CD14-positive monocyte (primary cell): Measurements from ENCODE around the gene RINL. TPM values are rescaled to one million over a fixed set of nuclear protein-coding genes. Genes with fewer than 3 reads are reported as not detected.

ENCODE experiments used
- DNase-seq, 3 donors: peaks; one replicate each; pipeline ENCODE4 v3.0.0-alpha.2; 2011 to 2022
- H2AFZ ChIP-seq: 2 replicates; pipeline ENCODE4 v1.6.0; 2012; ENCODE audit warnings: mild to moderate bottlenecking, low read depth, low read length, inconsistent platforms; ENCODE audit not compliant: insufficient read depth, poor library complexity, severe bottlenecking
- H3K27ac ChIP-seq, 2 donors: 1 replicate in 1 of 2; 2 replicates in 1 of 2; pipeline ENCODE4 v1.5.1; 2012 to 2013; ENCODE audit warnings: low read length in 2 of 2, control low read depth in 1 of 2, inconsistent platforms in 1 of 2, low read depth in 1 of 2, mild to moderate bottlenecking in 1 of 2
- H3K27me3 ChIP-seq, 2 donors: one replicate each; pipeline versions ENCODE4 v1.6.0 to v1.6.1; 2011 to 2013; ENCODE audit warnings: low read length in 2 of 2; ENCODE audit not compliant: control insufficient read depth in 2 of 2, insufficient read depth in 2 of 2
- H3K36me3 ChIP-seq, 2 donors: replicated peaks in 1 of 2; 1 replicate in 1 of 2; 2 replicates in 1 of 2; pipeline versions ENCODE4 v1.5.1 to v1.6.1; 2012 to 2013; ENCODE audit warnings: low read length in 2 of 2, control low read depth in 1 of 2, inconsistent platforms in 1 of 2, mild to moderate bottlenecking in 1 of 2; ENCODE audit not compliant: insufficient read depth in 2 of 2, control insufficient read depth in 1 of 2
- H3K4me1 ChIP-seq, 2 donors: 1 replicate in 1 of 2; 2 replicates in 1 of 2; pipeline versions ENCODE4 v1.5.1 to v1.6.1; 2012 to 2013; ENCODE audit warnings: low read length in 2 of 2, control low read depth in 1 of 2, inconsistent platforms in 1 of 2, mild to moderate bottlenecking in 1 of 2, moderate library complexity in 1 of 2; ENCODE audit not compliant: insufficient read depth in 2 of 2, control insufficient read depth in 1 of 2
- H3K4me2 ChIP-seq: replicated peaks from 2 replicates; pipeline ENCODE3; 2012; ENCODE audit warnings: low read length, moderate library complexity, mild to moderate bottlenecking; ENCODE audit not compliant: poor library complexity, severe bottlenecking; ENCODE audit errors: extremely low read depth
- H3K4me3 ChIP-seq, 3 experiments: fragments of 200-600 bp in 1 of 3; sonication (generic) in 1 of 3; replicated peaks in 1 of 3; 1 replicate in 2 of 3; 2 replicates in 1 of 3; pipeline ENCODE4 v1.5.1; 2011 to 2013; ENCODE audit warnings: low read length in 3 of 3, mild to moderate bottlenecking in 3 of 3, control low read depth in 2 of 3, low read depth in 2 of 3, inconsistent platforms in 1 of 3, moderate library complexity in 1 of 3
- H3K79me2 ChIP-seq: 2 replicates; pipeline ENCODE4 v1.6.0; 2012; ENCODE audit warnings: mild to moderate bottlenecking, control low read depth, inconsistent platforms, low read length, moderate library complexity; ENCODE audit not compliant: insufficient read depth
- H3K9ac ChIP-seq: 2 replicates; pipeline ENCODE4 v1.6.0; 2017; ENCODE audit warnings: low read length, mild to moderate bottlenecking; ENCODE audit not compliant: insufficient read depth, poor library complexity, severe bottlenecking
- H3K9me3 ChIP-seq, 2 donors: replicated peaks in 1 of 2; 1 replicate in 1 of 2; 2 replicates in 1 of 2; pipeline versions ENCODE4 v1.5.1 to v1.6.1; 2012 to 2013; ENCODE audit warnings: low read length in 2 of 2, control low read depth in 1 of 2; ENCODE audit not compliant: control insufficient read depth in 1 of 2, insufficient read depth in 1 of 2
- H4K20me1 ChIP-seq: 2 replicates; pipeline ENCODE4 v1.6.0; 2012; ENCODE audit warnings: mild to moderate bottlenecking, low read length, control low read depth, moderate library complexity; ENCODE audit not compliant: insufficient read depth
- H3K27ac Mint-ChIP-seq, 7 donors: one replicate each; pipeline ENCODE4 v1.8.0; 2020; ENCODE audit warnings: mild to moderate bottlenecking in 7 of 7, mixed read lengths in 7 of 7, moderate library complexity in 6 of 7, inconsistent platforms in 2 of 7
- H3K27me3 Mint-ChIP-seq, 3 donors: one replicate each; pipeline ENCODE4 v1.8.0; 2021 to 2022; ENCODE audit warnings: low read depth in 3 of 3, mild to moderate bottlenecking in 3 of 3, mixed read lengths in 3 of 3, moderate library complexity in 3 of 3, inconsistent platforms in 1 of 3
- H3K36me3 Mint-ChIP-seq, 2 donors: one replicate each; pipeline ENCODE4 v1.8.0; 2020; ENCODE audit warnings: mixed read lengths in 2 of 2, inconsistent platforms in 1 of 2, mild to moderate bottlenecking in 1 of 2
- H3K4me1 Mint-ChIP-seq: one replicate; pipeline ENCODE4 v1.8.0; 2020; ENCODE audit warnings: mild to moderate bottlenecking, mixed read lengths
- H3K4me3 Mint-ChIP-seq, 2 donors: one replicate each; pipeline ENCODE4 v1.8.0; 2020; ENCODE audit warnings: mild to moderate bottlenecking in 2 of 2, mixed read lengths in 2 of 2, moderate library complexity in 1 of 2
- H3K9me3 Mint-ChIP-seq, 7 donors: one replicate each; pipeline ENCODE4 v1.8.0; 2020 to 2022; ENCODE audit warnings: mixed read lengths in 7 of 7, mild to moderate bottlenecking in 6 of 7, moderate library complexity in 6 of 7, inconsistent platforms in 2 of 7
- CTCF ChIP-seq: fragments of 200-600 bp; IDR thresholded peaks from one replicate; pipeline ENCODE4 v1.8.0; 2022; ENCODE audit warnings: antibody characterized with exemption, mild to moderate bottlenecking
- WGBS: methylation state at CpG from one replicate; pipeline ENCODE4 v1.1.5; 2013; ENCODE audit warnings: missing lambda C conversion rate; ENCODE audit not compliant: insufficient coverage; 5-methylcytosine and 5-hydroxymethylcytosine counted together
- intact Hi-C, 2 donors: fragments of 100-400 bp; cut with micrococcal nuclease; formaldehyde crosslinking; loops; one replicate each; pipeline versions ENCODE4 v1.15.0 to v1.15.1; 2023
- polyA plus RNA-seq, 3 donors: library from polyadenylated mRNA; depleted of rRNA in 1 of 3; unstranded in 2 of 3; stranded (reverse) in 1 of 3; fragments of 300-500 nt in 2 of 3; fragments of >200 nt in 1 of 3; fragmentation: Illumina TruSeq in 2 of 3; gene quantifications; 1 replicate in 2 of 3; 2 replicates in 1 of 3; pipeline ENCODE4 v1.2.3, GENCODE V29; 2012 to 2021

Gene RINL
- polyA plus RNA-seq, 3 donors, result 4.1 to 13.5 (median 7.2) TPM

- no peaks in the 10 kb centered on the region for H3K9me3 ChIP-seq
- H3K36me3 ChIP-seq, result peaks cover 68 to 75% of the 10 kb centered on the region in 2 donors
- peaks cover 69 to 77% of the 10 kb centered on the region in 2 donors for H3K36me3 Mint-ChIP-seq
- H4K20me1 ChIP-seq, result peaks cover 81% of the 10 kb centered on the region
- DNase-seq, result no peak
- H3K9ac ChIP-seq, result no peak overlapping the region
- no peaks in the 10 kb centered on the region for H3K27me3 ChIP-seq
- no peak overlapping the region for H3K4me3 ChIP-seq
- peaks cover 86% of the 10 kb centered on the region for H3K79me2 ChIP-seq
- no peak overlapping the region for H2AFZ ChIP-seq
- H3K27ac Mint-ChIP-seq, result peak overlapping the region in 3 of 7 donors; percentile 14 to 82 (median 69)
- H3K9me3 Mint-ChIP-seq, result no peaks in the 10 kb centered on the region
- intact Hi-C loops, result no loop called here
- no peak overlapping the region for H3K4me3 Mint-ChIP-seq
- TF ChIP-seq CTCF, result no peak
- H3K4me1 ChIP-seq, result peaks cover 19 to 24% of the 10 kb centered on the region in 2 donors
- 83% methylated on average over 1 of the region's 2 CpGs for WGBS
- no peak overlapping the region for H3K4me2 ChIP-seq
- H3K27ac ChIP-seq, result no peak overlapping the region
- H3K27me3 Mint-ChIP-seq, result peaks cover 0 to 2% (median 0%) of the 10 kb centered on the region in 3 donors
- peaks cover 17% of the 10 kb centered on the region for H3K4me1 Mint-ChIP-seq
These were observed 32.0 kb downstream of the RINL start for GRCh38 chr19:38846097-38846496.

GRCh38 chr19:38845374-38846024 lies 32.6 kb downstream of the RINL start:
- Histone ChIP-seq H3K27me3 (no peaks in the 10 kb centered on the region), H2AFZ (no peak overlapping the region), H3K27ac (no peak overlapping the region), H3K4me2 (no peak overlapping the region), H3K4me3 (no peak overlapping the region), H3K79me2 (peaks cover 88% of the 10 kb centered on the region), H3K9me3 (no peaks in the 10 kb centered on the region), H3K9ac (no peak overlapping the region), H3K36me3 (peaks cover 73 to 81% of the 10 kb centered on the region in 2 donors), H4K20me1 (peaks cover 87% of the 10 kb centered on the region), H3K4me1 (peaks cover 14 to 19% of the 10 kb centered on the region in 2 donors)
- WGBS, result 100% methylated on average over 3 of the region's 14 CpGs
- intact Hi-C loops, result no loop called here
- DNase-seq, result no peak
- Mint-ChIP-seq H3K27ac (peak overlapping the region in 2 of 7 donors; percentile 52 to 82), H3K9me3 (no peaks in the 10 kb centered on the region), H3K4me3 (no peak overlapping the region), H3K36me3 (peaks cover 74 to 83% of the 10 kb centered on the region in 2 donors), H3K4me1 (peaks cover 14% of the 10 kb centered on the region), H3K27me3 (peaks cover 0 to 2% (median 0%) of the 10 kb centered on the region in 3 donors)
- no peak for TF ChIP-seq CTCF
